Panc1 (cell line): ENCODE results near the gene WDFY3.

Experiments
- POLR2AphosphoS5 ChIP-seq: IDR thresholded peaks from 2 replicates; pipeline ENCODE4 v1.6.1; 2012; ENCODE audit warnings: mild to moderate bottlenecking, low read depth, low read length, moderate library complexity
- TF ChIP-seq, protein P1 (sequence below), 2 experiments: IDR thresholded peaks; 2 replicates each; pipeline ENCODE4 v1.6.1; 2011 to 2012; ENCODE audit warnings: low read depth in 2 of 2, control low read depth in 1 of 2, low read length in 1 of 2, mild to moderate bottlenecking in 1 of 2, moderate library complexity in 1 of 2; ENCODE audit not compliant: insufficient read depth in 1 of 2

DNA sequence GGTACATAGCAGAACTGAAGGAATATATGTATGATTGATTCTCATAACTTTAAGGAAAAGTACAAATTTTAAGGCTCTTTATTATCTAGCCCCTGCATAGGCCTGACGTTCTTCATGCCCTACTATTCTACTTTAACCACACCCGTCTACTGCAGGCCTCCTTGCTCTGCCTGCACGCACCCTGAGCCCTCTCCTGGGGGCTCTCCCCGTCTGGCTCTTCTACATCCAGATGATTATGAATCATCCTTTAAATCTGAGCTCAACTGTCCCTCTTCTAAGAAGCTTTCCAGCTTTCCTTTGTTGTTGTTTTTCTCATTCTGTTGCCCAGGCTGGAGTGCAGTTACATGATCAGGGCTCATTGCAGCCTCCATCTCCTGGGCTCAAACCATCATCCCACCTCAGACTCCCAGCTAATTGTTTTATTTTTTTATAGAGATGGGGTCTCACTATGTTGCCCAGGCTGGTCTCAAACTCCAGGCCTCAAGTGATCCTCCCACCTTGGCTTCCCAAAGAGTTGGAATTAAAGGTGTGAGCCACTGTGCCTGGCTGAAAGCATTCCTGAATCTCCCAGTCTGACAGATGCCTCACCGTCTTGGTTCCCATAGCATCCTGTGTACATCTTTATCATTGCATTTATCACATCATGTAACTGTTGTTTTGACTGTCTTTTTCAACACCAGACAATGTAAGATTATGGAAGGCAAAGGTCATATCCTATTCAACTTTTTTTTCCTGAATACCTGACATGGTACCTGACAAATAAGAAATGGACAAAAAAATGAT lies 89.2 kb downstream of the WDFY3 start:
- TF ChIP-seq POLR2AphosphoS5 = no peak
- TF ChIP-seq, protein P1, sequence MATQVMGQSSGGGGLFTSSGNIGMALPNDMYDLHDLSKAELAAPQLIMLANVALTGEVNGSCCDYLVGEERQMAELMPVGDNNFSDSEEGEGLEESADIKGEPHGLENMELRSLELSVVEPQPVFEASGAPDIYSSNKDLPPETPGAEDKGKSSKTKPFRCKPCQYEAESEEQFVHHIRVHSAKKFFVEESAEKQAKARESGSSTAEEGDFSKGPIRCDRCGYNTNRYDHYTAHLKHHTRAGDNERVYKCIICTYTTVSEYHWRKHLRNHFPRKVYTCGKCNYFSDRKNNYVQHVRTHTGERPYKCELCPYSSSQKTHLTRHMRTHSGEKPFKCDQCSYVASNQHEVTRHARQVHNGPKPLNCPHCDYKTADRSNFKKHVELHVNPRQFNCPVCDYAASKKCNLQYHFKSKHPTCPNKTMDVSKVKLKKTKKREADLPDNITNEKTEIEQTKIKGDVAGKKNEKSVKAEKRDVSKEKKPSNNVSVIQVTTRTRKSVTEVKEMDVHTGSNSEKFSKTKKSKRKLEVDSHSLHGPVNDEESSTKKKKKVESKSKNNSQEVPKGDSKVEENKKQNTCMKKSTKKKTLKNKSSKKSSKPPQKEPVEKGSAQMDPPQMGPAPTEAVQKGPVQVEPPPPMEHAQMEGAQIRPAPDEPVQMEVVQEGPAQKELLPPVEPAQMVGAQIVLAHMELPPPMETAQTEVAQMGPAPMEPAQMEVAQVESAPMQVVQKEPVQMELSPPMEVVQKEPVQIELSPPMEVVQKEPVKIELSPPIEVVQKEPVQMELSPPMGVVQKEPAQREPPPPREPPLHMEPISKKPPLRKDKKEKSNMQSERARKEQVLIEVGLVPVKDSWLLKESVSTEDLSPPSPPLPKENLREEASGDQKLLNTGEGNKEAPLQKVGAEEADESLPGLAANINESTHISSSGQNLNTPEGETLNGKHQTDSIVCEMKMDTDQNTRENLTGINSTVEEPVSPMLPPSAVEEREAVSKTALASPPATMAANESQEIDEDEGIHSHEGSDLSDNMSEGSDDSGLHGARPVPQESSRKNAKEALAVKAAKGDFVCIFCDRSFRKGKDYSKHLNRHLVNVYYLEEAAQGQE (IDR thresholded peaks at IDR 0.05; ENCODE audit: insufficient read depth in 1 of 2, low read depth in 2 of 2, low read length in 1 of 2) = no peak
